Body of pancreas (tissue), 4 donors: ENCODE data around the gene TUBA1A. TPM values are rescaled to one million over a fixed set of nuclear protein-coding genes. Genes with fewer than 3 reads are reported as not detected.
A peak's percentile ranks its signal among the peaks of the same experiment; 100 is the strongest.

ENCODE experiments used
- ATAC-seq: fragments of 150-250 bp; one replicate; pipeline ENCODE4 v1.9.1; 2016
- DNase-seq, 4 donors: peaks; one replicate each; pipeline ENCODE4 v3.0.0-alpha.2; 2019
- H3K27ac ChIP-seq, 4 donors: fragments of 200-600 bp; sonication (generic); 1 replicate in 3 of 4; 2 replicates in 1 of 4; pipeline versions ENCODE4 v1.5.1 to v1.6.1; 2016 to 2019; ENCODE audit warnings: mild to moderate bottlenecking in 1 of 4, mixed read lengths in 1 of 4, moderate library complexity in 1 of 4
- H3K27me3 ChIP-seq, 2 donors: fragments of 200-600 bp; sonication (generic); one replicate each; pipeline ENCODE4 v1.6.0; 2016; ENCODE audit warnings: mild to moderate bottlenecking in 1 of 2
- H3K36me3 ChIP-seq, 2 donors: fragments of 200-600 bp; sonication (generic); replicated peaks in 1 of 2; 2 replicates each; pipeline ENCODE4 v1.5.1; 2016; ENCODE audit warnings: low read depth in 2 of 2; ENCODE audit not compliant: insufficient read depth in 1 of 2
- H3K4me1 ChIP-seq: fragments of 200-600 bp; sonication (generic); one replicate; pipeline ENCODE4 v1.6.0; 2016
- H3K4me3 ChIP-seq, 2 donors: fragments of 200-600 bp; sonication (generic); 1 replicate in 1 of 2; 2 replicates in 1 of 2; pipeline ENCODE4 v1.5.1; 2016 to 2019
- H3K9me3 ChIP-seq, 3 donors: fragments of 200-600 bp; sonication (generic); 1 replicate in 2 of 3; 2 replicates in 1 of 3; pipeline ENCODE4 v1.5.1; 2016
- POLR2A ChIP-seq, 3 donors: fragments of 450-650 bp; IDR thresholded peaks; one replicate each; pipeline ENCODE4 v1.6.1; 2016; ENCODE audit warnings: antibody characterized with exemption in 3 of 3, mild to moderate bottlenecking in 2 of 3
- WGBS, 2 donors: methylation state at CpG; one replicate each; pipeline ENCODE4 v1.1.5; 2017; 5-methylcytosine and 5-hydroxymethylcytosine counted together
- intact Hi-C: fragments of 100-400 bp; cut with DNase I; formaldehyde crosslinking; loops from one replicate; pipeline ENCODE4 v1.15.1; 2023
- total RNA-seq, 2 donors: library from RNA; depleted of rRNA; stranded (reverse); fragments of >200 nt; gene quantifications; one replicate each; pipeline ENCODE4 v1.1.0, GENCODE V29; 2016
- TF ChIP-seq, protein P1 (sequence below), 7 experiments: fragments of 450-650 bp in 4 of 7; fragments of 200-600 bp in 3 of 7; sonication (generic) in 3 of 7; IDR thresholded peaks; one replicate each; pipeline ENCODE4 v1.5.1; 2016 to 2019; ENCODE audit warnings: antibody characterized with exemption in 7 of 7

Gene TUBA1A
- 10 to 100 TPM; 36.6 to 44.5 TPM for total RNA-seq

DNA sequence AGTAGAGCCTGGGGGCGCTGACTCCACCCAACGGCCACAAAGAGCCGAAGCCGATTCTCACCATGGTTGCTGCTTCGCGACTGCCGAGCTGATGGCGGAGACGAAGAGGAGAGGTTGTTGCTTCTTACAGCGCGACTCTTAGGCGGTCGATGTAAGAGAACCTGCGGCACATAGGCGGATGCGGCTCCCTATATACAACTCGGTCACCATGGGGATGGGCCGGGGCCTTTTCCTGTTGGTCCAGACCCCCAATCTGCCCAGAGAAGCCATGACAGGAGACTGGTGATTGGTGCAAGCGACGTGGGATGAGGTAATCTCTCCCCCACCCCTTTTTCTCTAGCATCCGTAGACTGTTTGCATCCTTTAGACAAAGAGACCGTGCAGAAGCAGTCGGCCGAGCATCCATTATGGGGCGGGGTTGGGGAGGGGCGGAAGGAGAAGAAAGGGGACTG is at the start of gene TUBA1A:
TSS of gene TUBA1A (minus strand) at position 165 of the 452 bp plus-strand sequence. CDS start at position 64, 101 bp downstream.
- H3K36me3 ChIP-seq, result peaks cover 0 to 2% of the 10 kb centered on the region in 2 donors
- intact Hi-C loops, result no loop called here
- H3K4me1 ChIP-seq, result peaks cover 5% of the 10 kb centered on the region
- peak within 1 kb of the TSS; percentile 41 to 95 (median 85) for H3K27ac ChIP-seq
- 1 to 3% methylated on average over 11 to 26 of the region's 26 CpGs for WGBS, 2 donors
- peak within 1 kb of the TSS; percentile 35 to 76 for H3K4me3 ChIP-seq
- H3K9me3 ChIP-seq, result peaks cover 0 to 3% (median 0%) of the 10 kb centered on the region in 3 donors
- ATAC-seq, result peak; percentile 89
- no peaks in the 10 kb centered on the region for H3K27me3 ChIP-seq
- peak; percentile 45 to 89 (median 88) for TF ChIP-seq POLR2A (IDR thresholded peaks at IDR 0.05)
- TF ChIP-seq, protein P1, sequence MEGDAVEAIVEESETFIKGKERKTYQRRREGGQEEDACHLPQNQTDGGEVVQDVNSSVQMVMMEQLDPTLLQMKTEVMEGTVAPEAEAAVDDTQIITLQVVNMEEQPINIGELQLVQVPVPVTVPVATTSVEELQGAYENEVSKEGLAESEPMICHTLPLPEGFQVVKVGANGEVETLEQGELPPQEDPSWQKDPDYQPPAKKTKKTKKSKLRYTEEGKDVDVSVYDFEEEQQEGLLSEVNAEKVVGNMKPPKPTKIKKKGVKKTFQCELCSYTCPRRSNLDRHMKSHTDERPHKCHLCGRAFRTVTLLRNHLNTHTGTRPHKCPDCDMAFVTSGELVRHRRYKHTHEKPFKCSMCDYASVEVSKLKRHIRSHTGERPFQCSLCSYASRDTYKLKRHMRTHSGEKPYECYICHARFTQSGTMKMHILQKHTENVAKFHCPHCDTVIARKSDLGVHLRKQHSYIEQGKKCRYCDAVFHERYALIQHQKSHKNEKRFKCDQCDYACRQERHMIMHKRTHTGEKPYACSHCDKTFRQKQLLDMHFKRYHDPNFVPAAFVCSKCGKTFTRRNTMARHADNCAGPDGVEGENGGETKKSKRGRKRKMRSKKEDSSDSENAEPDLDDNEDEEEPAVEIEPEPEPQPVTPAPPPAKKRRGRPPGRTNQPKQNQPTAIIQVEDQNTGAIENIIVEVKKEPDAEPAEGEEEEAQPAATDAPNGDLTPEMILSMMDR (IDR thresholded peaks at IDR 0.05), result no peak
- peak; percentile 67 to 92 (median 78) for DNase-seq

DNA sequence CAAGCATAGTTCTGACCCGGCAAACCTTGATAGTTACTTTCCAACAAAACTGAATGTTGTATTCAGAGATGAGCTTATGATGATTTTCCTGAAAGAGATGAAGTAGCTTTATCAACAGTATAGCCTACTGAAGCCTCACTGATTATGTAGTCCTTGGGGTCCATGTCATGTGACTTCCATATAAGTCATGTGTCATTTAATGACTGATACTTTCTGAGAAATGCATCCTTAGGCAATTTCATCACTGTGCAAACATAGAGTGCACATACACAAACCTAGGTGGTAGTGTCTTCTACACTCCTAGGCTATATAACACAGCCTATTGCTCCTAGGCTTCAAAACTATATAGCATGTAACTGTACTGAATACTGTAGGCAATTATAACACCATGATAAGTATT is 47.5 kb upstream of the TUBA1A start:
- no peak overlapping the region for H3K4me3 ChIP-seq
- no peaks in the 10 kb centered on the region for H3K36me3 ChIP-seq
- H3K27me3 ChIP-seq, result no peaks in the 10 kb centered on the region
- intact Hi-C loops, result loop anchor here (10.0 kb wide), 1 partner anchor 152 kb away; no protein-coding TSS in a partner anchor
- no peak overlapping the region for H3K27ac ChIP-seq
- H3K9me3 ChIP-seq, result no peaks in the 10 kb centered on the region
- DNase-seq, result no peak
- 26 to 35% methylated on average over 1 of the region's 1 CpG for WGBS, 2 donors
- TF ChIP-seq, protein P1 (IDR thresholded peaks at IDR 0.05), result no peak
- TF ChIP-seq POLR2A (IDR thresholded peaks at IDR 0.05), result no peak
- peaks cover 22% of the 10 kb centered on the region for H3K4me1 ChIP-seq
- ATAC-seq, result no peak

DNA sequence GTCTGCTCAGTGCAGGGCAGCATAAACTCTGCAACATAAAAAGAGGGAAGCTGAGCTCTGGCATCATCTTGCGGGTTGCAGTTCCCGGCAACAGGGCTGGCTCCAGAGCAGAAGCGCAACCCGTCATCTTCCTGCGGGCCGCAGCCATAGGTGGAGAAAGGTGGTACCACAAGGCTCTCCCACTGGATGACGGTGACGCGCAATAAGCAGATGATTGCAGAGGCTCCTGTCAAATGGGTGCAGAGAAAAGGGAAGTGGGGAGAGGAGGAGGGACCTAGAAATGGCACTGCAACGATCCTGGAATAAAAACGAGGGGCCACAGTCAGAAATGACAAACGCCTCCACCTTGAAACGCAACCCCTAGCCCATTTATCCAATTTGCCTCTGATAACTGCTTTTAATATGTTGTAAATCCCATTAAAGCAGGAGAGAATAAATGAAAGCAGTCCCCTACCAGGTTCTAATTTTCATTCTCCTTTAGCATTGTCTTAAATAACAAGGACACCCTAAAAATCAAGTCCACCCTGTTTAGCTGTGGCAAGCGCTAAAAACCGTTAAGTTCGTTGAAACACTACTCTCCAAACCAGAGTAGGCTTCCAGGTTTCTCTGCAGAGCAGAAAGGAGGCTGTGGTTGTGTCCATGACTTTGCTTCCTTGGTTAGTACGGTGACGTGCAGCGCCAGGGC is 45.1 kb upstream of the TUBA1A start:
- H3K36me3 ChIP-seq, result no peaks in the 10 kb centered on the region
- H3K4me3 ChIP-seq, result no peak overlapping the region
- H3K27me3 ChIP-seq, result no peaks in the 10 kb centered on the region
- TF ChIP-seq POLR2A (IDR thresholded peaks at IDR 0.05), result peak in 1 of 3 donors; percentile 26
- TF ChIP-seq, protein P1 (IDR thresholded peaks at IDR 0.05), result no peak
- DNase-seq (peak; percentile 16 to 76 (median 18)), ATAC-seq (no peak)
- H3K9me3 ChIP-seq, result no peaks in the 10 kb centered on the region
- H3K4me1 ChIP-seq, result peaks cover 22% of the 10 kb centered on the region
- intact Hi-C loops, result loop anchor here (10.0 kb wide), 1 partner anchor 149 kb away; no protein-coding TSS in a partner anchor
- H3K27ac ChIP-seq, result peak overlapping the region; percentile 53 to 92 (median 80)
- 63 to 74% methylated on average over 19 of the region's 19 CpGs for WGBS, 2 donors

DNA sequence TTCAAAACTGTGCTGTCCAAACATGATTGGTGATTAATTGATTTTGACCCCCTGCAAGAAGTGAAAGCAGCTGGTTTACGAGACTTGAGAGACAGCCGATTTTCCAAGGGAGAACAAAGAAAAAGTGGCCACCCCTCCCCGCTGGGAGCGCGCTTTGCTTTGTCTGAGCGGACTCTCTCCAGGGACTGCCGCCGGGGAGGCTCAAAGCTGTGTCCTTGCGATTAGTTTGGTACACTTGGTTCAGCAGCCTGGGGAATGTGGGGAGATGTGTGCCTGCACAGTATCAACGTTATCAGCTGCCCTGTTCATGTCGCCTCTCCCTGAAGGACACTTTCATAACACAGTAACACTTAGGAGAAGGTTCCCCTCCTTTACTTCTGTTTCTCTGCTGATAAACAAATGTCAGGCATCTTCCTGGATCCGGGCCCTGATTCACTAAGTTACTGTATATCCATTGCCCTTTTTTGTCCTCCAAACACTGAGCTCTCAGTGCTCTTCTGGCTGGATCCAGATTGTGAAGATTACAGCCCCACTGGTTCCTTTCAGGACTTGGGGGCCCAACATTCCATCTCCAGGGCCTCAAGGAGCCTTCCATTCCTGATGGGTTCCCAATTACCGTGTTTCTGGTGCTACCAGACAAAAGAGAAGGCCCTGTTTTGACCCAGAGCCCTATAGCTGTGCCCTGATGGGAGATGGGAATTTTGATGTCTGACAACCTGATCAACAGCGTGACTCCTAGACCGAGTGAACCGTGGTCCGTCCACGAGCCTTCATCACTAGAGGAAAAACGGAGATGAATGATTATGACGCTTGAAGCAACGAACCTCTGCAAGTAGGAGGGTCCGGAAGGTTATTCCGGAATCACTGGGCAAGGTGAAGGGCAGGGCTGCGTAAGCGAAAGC is 44.3 kb upstream of the TUBA1A start:
- H3K9me3 ChIP-seq, result no peaks in the 10 kb centered on the region
- 52 to 62% methylated on average over 22 to 25 of the region's 25 CpGs for WGBS, 2 donors
- intact Hi-C loops, result loop anchor here (10.0 kb wide), 1 partner anchor 148 kb away; no protein-coding TSS in a partner anchor
- H3K27me3 ChIP-seq, result no peaks in the 10 kb centered on the region
- no peak overlapping the region for H3K4me3 ChIP-seq
- H3K4me1 ChIP-seq, result peaks cover 22% of the 10 kb centered on the region
- peak overlapping the region in 3 of 4 donors; percentile 40 to 92 (median 58) for H3K27ac ChIP-seq
- TF ChIP-seq POLR2A (IDR thresholded peaks at IDR 0.05), result no peak
- TF ChIP-seq, protein P1 (IDR thresholded peaks at IDR 0.05), result peak in 2 of 7 experiments; percentile 18
- ATAC-seq, result no peak
- peak; percentile 37 to 60 (median 48) for DNase-seq
- H3K36me3 ChIP-seq, result no peaks in the 10 kb centered on the region
